Mesenchymal stem cell (in vitro differentiated cells and primary cell): ENCODE results near the gene AKT3.
"Not testable (repeated sequence)": the region's sequence is repeated elsewhere in the genome, so short reads cannot be mapped to it uniquely, and the experiment has no call there.

Experiments
- DNase-seq: peaks from one replicate; pipeline ENCODE4 v3.0.0-alpha.2; 2013
- H2AFZ ChIP-seq: one replicate; pipeline ENCODE4 v1.6.1; 2013; ENCODE audit warnings: low read depth, mild to moderate bottlenecking, control low read depth, inconsistent platforms, low read length, moderate library complexity
- H2AK5ac ChIP-seq: 2 replicates; pipeline ENCODE4 v1.6.1; 2013; ENCODE audit warnings: low read length, moderate library complexity, mild to moderate bottlenecking, inconsistent platforms; ENCODE audit not compliant: severe bottlenecking
- H2BK120ac ChIP-seq: one replicate; pipeline ENCODE4 v1.6.1; 2013; ENCODE audit warnings: low read depth, mild to moderate bottlenecking, inconsistent platforms, low read length, moderate library complexity
- H2BK12ac ChIP-seq, 2 experiments: one replicate each; pipeline ENCODE4 v1.6.1; 2013; ENCODE audit warnings: inconsistent platforms in 2 of 2, low read length in 2 of 2, mild to moderate bottlenecking in 2 of 2, moderate library complexity in 2 of 2, control low read depth in 1 of 2
- H2BK15ac ChIP-seq: one replicate; pipeline ENCODE4 v1.6.1; 2013; ENCODE audit warnings: mild to moderate bottlenecking, low read depth, inconsistent platforms; ENCODE audit not compliant: poor library complexity, severe bottlenecking
- H2BK5ac ChIP-seq: 2 replicates; pipeline ENCODE4 v1.6.1; 2013; ENCODE audit warnings: low read depth, mild to moderate bottlenecking, low read length, control low read depth, inconsistent platforms; ENCODE audit not compliant: poor library complexity, severe bottlenecking
- H3K14ac ChIP-seq, 2 experiments: one replicate each; pipeline ENCODE4 v1.6.1; 2013; ENCODE audit warnings: inconsistent platforms in 2 of 2, low read length in 2 of 2, control low read depth in 1 of 2, mild to moderate bottlenecking in 1 of 2, moderate library complexity in 1 of 2
- H3K18ac ChIP-seq, 2 experiments: one replicate each; pipeline ENCODE4 v1.6.1; 2013; ENCODE audit warnings: inconsistent platforms in 2 of 2, low read length in 2 of 2, control low read depth in 1 of 2, low read depth in 1 of 2, mild to moderate bottlenecking in 1 of 2
- H3K23ac ChIP-seq, 2 experiments: one replicate each; pipeline ENCODE4 v1.6.1; 2013; ENCODE audit warnings: inconsistent platforms in 2 of 2, low read length in 2 of 2, mild to moderate bottlenecking in 2 of 2, moderate library complexity in 2 of 2, control low read depth in 1 of 2
- H3K27ac ChIP-seq: 2 replicates; pipeline ENCODE4 v1.5.1; 2013; ENCODE audit warnings: mild to moderate bottlenecking, moderate library complexity, low read length, control low read depth, inconsistent platforms; ENCODE audit not compliant: poor library complexity, severe bottlenecking
- H3K27me3 ChIP-seq, 2 experiments: 2 replicates each; pipeline versions ENCODE4 v1.6.1 to v1.7.0; 2013; ENCODE audit warnings: low read length in 2 of 2, mild to moderate bottlenecking in 2 of 2, moderate library complexity in 2 of 2, control low read depth in 1 of 2, inconsistent platforms in 1 of 2; ENCODE audit not compliant: control insufficient read depth in 1 of 2, insufficient read depth in 1 of 2
- H3K36me3 ChIP-seq, 2 experiments: 2 replicates each; pipeline versions ENCODE4 v1.6.1 to v1.7.0; 2013; ENCODE audit warnings: low read length in 2 of 2, control low read depth in 1 of 2, inconsistent platforms in 1 of 2, low read depth in 1 of 2, mild to moderate bottlenecking in 1 of 2; ENCODE audit not compliant: insufficient read depth in 2 of 2, control insufficient read depth in 1 of 2
- H3K4ac ChIP-seq, 2 experiments: one replicate each; pipeline ENCODE4 v1.6.1; 2013; ENCODE audit warnings: inconsistent platforms in 2 of 2, low read length in 2 of 2, mild to moderate bottlenecking in 2 of 2, moderate library complexity in 2 of 2, control low read depth in 1 of 2, low read depth in 1 of 2
- H3K4me1 ChIP-seq: 2 replicates; pipeline ENCODE4 v1.6.1; 2013; ENCODE audit warnings: low read depth, low read length, control low read depth; ENCODE audit not compliant: control insufficient read depth, insufficient read depth
- H3K4me2 ChIP-seq: 2 replicates; pipeline ENCODE4 v1.6.1; 2013; ENCODE audit warnings: low read length, mild to moderate bottlenecking, inconsistent platforms; ENCODE audit not compliant: poor library complexity, severe bottlenecking
- H3K4me3 ChIP-seq, 2 experiments: 2 replicates each; pipeline versions ENCODE4 v1.5.1 to v1.7.0; 2013; ENCODE audit warnings: low read length in 2 of 2, mild to moderate bottlenecking in 2 of 2, control low read depth in 1 of 2, low read depth in 1 of 2; ENCODE audit not compliant: insufficient read depth in 1 of 2
- H3K79me1 ChIP-seq: replicated peaks from 2 replicates; pipeline ENCODE4 v1.6.1; 2013; ENCODE audit warnings: mild to moderate bottlenecking, control low read depth, low read length, inconsistent platforms; ENCODE audit not compliant: poor library complexity, severe bottlenecking
- H3K9ac ChIP-seq: 2 replicates; pipeline ENCODE4 v1.7.0; 2013; ENCODE audit warnings: mild to moderate bottlenecking, low read length, moderate library complexity
- H3K9me3 ChIP-seq: 2 replicates; pipeline ENCODE4 v1.7.0; 2013; ENCODE audit warnings: mild to moderate bottlenecking, low read length; ENCODE audit not compliant: control insufficient read depth
- H4K8ac ChIP-seq: one replicate; pipeline ENCODE4 v1.6.1; 2013; ENCODE audit warnings: inconsistent platforms, mild to moderate bottlenecking, low read length, moderate library complexity
- H4K91ac ChIP-seq: one replicate; pipeline ENCODE4 v1.6.1; 2013; ENCODE audit warnings: mild to moderate bottlenecking, low read length, inconsistent platforms
- WGBS: methylation state at CpG from one replicate; pipeline ENCODE4 v1.1.7; 2013; ENCODE audit warnings: mixed read lengths; 5-methylcytosine and 5-hydroxymethylcytosine counted together

AKT3 gene

DNA sequence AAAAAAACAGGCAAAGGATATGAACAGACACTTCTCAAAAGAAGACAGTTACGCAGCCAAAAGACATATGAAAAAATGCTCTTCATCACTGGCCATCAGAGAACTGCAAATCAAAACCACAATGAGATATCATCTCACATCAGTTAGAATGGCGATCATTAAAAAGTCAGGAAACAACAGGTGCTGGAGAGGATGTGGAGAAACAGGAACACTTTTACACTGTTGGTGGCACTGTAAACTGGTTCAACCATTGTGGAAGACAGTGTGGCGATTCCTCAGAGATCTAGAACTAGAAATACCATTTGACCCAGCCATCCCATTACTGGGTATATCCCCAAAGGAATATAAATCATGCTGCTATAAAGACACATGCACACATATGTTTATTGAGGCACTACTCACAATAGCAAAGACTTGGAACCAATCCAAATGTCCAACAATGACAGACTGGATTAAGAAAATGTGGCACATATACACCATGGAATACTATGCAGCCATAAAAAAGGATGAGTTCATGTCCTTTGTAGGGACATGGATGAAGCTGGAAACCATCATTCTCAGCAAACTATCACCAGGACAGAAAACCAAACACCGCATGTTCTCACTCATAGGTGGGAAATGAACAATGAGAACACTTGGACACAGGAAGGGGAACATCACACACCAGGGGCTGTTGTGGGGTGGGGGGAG lies 77.5 kb downstream of the AKT3 start:
- H3K79me1 ChIP-seq = peaks cover 19% of the 10 kb centered on the region
- WGBS = 100% methylated on average over 2 of the region's 4 CpGs
- not testable (repeated sequence) for H3K36me3 ChIP-seq, H4K91ac ChIP-seq, H2AFZ ChIP-seq, H2BK5ac ChIP-seq, H4K8ac ChIP-seq, H3K4ac ChIP-seq, H3K4me1 ChIP-seq, H3K18ac ChIP-seq, H3K27me3 ChIP-seq, DNase-seq, H3K27ac ChIP-seq, H2BK15ac ChIP-seq, H3K23ac ChIP-seq, H3K9me3 ChIP-seq, H3K14ac ChIP-seq, H2AK5ac ChIP-seq, H2BK120ac ChIP-seq, H3K4me2 ChIP-seq, H3K4me3 ChIP-seq, H3K9ac ChIP-seq, H2BK12ac ChIP-seq

- Histone ChIP-seq H3K18ac (no peak overlapping the region), H2BK5ac (no peak overlapping the region), H2BK15ac (no peak overlapping the region), H3K27me3 (no peaks in the 10 kb centered on the region), H2BK12ac (no peak overlapping the region), H3K23ac (no peak overlapping the region), H3K79me1 (peaks cover 10% of the 10 kb centered on the region), H3K9me3 (no peaks in the 10 kb centered on the region), H2AK5ac (no peak overlapping the region), H3K4me3 (no peak overlapping the region), H3K14ac (no peak overlapping the region), H3K4me1 (no peaks in the 10 kb centered on the region), H3K4ac (no peak overlapping the region), H4K91ac (no peak overlapping the region), H2BK120ac (no peak overlapping the region), H3K4me2 (no peak overlapping the region), H3K27ac (no peak overlapping the region), H3K36me3 (no peaks in the 10 kb centered on the region), H2AFZ (no peak overlapping the region), H3K9ac (no peak overlapping the region), H4K8ac (no peak overlapping the region)
- DNase-seq = no peak
- 100% methylated on average over 1 of the region's 1 CpG for WGBS
Observed at GRCh38 chr1:243770860-243771259, 79.2 kb downstream of the AKT3 start.

DNA sequence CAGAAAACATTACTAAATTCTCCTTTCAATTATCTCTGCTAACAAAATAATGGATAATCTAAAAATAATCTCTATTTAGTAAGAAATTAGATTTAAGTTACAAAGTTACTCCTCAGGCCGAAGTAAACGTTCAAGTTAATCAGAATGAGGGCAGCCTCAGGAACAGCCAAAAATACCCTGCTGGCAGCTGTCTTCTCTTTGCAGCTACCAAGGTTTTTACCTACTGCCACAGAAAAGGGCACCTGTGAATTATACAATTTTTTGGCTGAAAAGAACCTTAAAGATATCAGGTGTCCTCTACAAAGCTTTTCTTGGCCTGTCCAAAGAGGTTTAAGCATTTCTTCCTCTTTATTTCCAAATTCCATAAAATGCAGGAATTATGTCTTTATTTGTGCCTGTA lies 84.4 kb downstream of the AKT3 start:
- Histone ChIP-seq H4K8ac (no peak overlapping the region), H3K4me1 (no peaks in the 10 kb centered on the region), H4K91ac (no peak overlapping the region), H3K9ac (no peak overlapping the region), H3K18ac (no peak overlapping the region), H3K4ac (no peak overlapping the region), H3K14ac (no peak overlapping the region), H3K27me3 (no peaks in the 10 kb centered on the region), H3K9me3 (no peaks in the 10 kb centered on the region), H3K23ac (no peak overlapping the region), H2BK12ac (no peak overlapping the region), H3K27ac (no peak overlapping the region), H2BK5ac (no peak overlapping the region), H2AFZ (no peak overlapping the region), H2BK15ac (no peak overlapping the region), H3K36me3 (no peaks in the 10 kb centered on the region), H3K4me2 (no peak overlapping the region), H2BK120ac (no peak overlapping the region), H2AK5ac (no peak overlapping the region), H3K4me3 (no peak overlapping the region), H3K79me1 (peaks cover 9% of the 10 kb centered on the region)
- no peak for DNase-seq
- 100% methylated on average over 2 of the region's 2 CpGs for WGBS

GRCh38 chr1:243763806-243764205 lies 86.2 kb downstream of the AKT3 start:
- Histone ChIP-seq H3K4me1 (no peaks in the 10 kb centered on the region), H3K9me3 (no peaks in the 10 kb centered on the region), H2BK5ac (no peak overlapping the region), H3K9ac (no peak overlapping the region), H3K4me2 (no peak overlapping the region), H3K4me3 (no peak overlapping the region), H2BK120ac (no peak overlapping the region), H3K23ac (no peak overlapping the region), H2AK5ac (no peak overlapping the region), H3K36me3 (no peaks in the 10 kb centered on the region), H2BK12ac (no peak overlapping the region), H3K27me3 (no peaks in the 10 kb centered on the region), H3K14ac (no peak overlapping the region), H3K79me1 (peaks cover 11% of the 10 kb centered on the region), H4K91ac (no peak overlapping the region), H3K18ac (no peak overlapping the region), H2BK15ac (no peak overlapping the region), H2AFZ (no peak overlapping the region), H4K8ac (no peak overlapping the region), H3K27ac (no peak overlapping the region), H3K4ac (no peak overlapping the region)
- DNase-seq = no peak
- WGBS = 89% methylated on average over 4 of the region's 5 CpGs
